ENCODE results near the gene ESR2.

GRCh38 chr14:64149921-64150320 is 144.2 kb downstream of the ESR2 start:
- TF ChIP-seq, protein P1, sequence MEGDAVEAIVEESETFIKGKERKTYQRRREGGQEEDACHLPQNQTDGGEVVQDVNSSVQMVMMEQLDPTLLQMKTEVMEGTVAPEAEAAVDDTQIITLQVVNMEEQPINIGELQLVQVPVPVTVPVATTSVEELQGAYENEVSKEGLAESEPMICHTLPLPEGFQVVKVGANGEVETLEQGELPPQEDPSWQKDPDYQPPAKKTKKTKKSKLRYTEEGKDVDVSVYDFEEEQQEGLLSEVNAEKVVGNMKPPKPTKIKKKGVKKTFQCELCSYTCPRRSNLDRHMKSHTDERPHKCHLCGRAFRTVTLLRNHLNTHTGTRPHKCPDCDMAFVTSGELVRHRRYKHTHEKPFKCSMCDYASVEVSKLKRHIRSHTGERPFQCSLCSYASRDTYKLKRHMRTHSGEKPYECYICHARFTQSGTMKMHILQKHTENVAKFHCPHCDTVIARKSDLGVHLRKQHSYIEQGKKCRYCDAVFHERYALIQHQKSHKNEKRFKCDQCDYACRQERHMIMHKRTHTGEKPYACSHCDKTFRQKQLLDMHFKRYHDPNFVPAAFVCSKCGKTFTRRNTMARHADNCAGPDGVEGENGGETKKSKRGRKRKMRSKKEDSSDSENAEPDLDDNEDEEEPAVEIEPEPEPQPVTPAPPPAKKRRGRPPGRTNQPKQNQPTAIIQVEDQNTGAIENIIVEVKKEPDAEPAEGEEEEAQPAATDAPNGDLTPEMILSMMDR (IDR thresholded peaks at IDR 0.05; ENCODE audit: extremely low read depth in 1 of 2, insufficient read depth in 1 of 2, low read depth in 1 of 2, low read length in 2 of 2), result no peak
- TF ChIP-seq POLR2A (IDR thresholded peaks at IDR 0.05; ENCODE audit: low read depth, low read length) (no peak), EZH2 (IDR thresholded peaks at IDR 0.05; ENCODE audit: borderline replicate concordance, low read depth, low read length, severe bottlenecking) (no peak), POLR2AphosphoS5 (IDR thresholded peaks at IDR 0.05; ENCODE audit: insufficient read depth, low read depth, low read length) (no peak), MYC (IDR thresholded peaks at IDR 0.05; ENCODE audit: low read depth, low read length) (no peak)
